ENCODE measurements around the gene PDGFRB.

Gene PDGFRB

DNA sequence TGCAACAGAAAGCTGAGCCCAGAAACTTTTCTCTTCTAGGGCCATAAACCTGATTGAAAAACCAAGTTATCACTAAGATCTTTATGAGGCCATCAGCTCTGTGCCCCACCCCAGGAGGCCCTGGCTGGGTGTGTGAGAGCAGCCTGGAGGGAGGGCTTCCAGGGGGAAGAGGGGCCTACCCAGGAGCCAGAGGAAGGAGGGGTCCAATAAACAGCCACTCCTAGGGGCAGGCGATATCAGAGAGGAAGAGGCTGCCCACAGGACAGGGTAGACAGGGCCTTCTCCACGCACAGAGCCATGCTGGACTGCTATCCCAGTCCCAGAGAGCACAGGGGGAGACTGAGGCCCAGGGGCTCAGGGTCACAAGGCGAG is 6.5 kb upstream of the PDGFRB start:
- DNase-seq, result no peak

DNA sequence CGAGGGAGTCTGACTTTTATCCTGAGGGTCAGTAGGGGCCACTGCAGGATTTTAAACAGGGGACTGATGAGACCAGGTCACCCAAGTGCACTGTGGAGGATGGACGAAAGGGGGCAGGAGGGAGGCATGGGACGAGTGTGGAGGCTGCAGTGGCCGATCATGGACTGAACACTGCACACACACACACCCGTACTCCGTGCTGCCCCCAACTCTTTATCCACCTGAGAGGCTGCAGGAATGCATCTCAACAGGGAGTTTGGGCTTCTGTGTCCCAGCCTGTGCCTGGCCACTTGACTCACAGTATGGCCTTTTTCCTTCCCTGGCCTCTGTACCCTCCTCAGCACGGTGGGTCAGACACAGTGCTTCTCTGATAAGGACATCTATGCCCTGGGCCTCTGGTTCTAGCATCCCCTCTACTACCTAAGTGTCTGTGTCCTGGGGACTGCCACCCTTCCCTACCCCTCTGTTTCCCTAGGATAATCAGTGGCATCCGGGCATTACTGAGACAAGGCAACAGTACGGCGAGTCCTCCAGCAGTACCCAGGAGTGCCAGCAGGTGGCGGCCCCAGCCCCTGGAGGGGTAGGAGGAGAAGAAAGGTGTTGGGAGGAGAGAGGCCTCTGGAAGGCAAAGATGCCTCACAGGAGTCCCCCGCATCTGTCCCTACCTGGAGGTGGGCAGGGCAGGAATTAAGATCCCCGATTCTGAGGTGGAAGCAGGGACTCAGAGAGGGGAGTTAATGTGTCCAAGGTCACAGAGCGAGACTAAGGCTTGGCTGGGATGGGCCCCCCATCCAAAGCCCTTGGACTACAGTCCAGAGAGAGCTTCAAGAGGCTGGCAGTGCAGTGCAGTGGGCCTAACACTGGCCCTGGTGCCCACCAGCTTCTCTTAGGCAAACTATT is 5.8 kb upstream of the PDGFRB start:
- peak; percentile 22 for DNase-seq

DNA sequence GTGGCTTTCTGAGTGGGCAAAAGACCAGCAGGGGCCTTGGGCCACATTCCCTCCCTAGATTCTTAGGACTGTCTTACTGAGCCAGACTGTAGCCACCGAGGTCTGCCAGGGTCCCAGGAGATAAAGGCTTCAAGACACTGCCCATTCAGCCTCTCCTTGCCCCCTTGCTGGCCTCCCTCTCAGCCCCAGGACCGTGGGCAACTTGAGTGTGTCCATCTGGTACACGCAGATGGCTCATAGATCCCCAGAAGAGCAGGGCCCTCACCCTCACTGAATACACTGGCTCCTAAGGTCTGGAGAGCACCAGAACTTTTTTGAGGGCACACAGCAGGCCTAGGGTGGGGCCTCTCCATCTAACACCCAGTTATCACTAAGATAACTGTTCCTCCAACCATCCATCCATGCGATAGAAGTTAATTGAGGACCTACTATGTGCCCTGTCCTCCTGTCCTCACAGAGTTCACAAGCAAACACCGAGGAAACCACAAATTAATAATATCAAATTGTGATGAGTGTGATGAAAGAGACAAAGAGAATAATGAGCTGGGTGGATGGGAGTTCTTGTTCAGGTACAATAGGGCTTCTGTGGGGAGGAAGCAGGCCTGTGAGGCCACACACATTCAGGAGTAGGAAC is 4.9 kb upstream of the PDGFRB start:
- no peak for DNase-seq

DNA sequence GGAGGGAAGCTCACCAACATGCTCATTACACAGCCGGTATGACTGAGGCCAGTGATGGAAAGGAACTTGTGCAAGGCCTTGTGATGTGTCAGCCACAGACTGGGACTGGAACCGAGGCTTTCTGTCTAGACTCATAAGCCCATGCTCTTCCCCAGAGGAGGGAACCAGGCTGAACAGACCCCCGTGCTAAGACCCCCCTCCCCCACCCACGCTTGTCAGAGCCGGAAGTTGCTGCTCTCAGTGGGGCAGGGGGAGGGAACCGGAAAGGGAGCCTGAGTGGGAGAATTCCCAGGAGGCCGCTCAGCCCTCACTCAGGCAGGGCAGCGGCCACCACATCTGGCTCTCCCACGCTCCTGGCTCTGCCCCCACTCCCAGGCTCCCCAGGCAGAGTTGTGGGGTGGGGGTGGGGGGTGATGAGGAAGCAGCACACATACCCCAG is 4.1 kb upstream of the PDGFRB start:
- DNase-seq, result no peak

DNA sequence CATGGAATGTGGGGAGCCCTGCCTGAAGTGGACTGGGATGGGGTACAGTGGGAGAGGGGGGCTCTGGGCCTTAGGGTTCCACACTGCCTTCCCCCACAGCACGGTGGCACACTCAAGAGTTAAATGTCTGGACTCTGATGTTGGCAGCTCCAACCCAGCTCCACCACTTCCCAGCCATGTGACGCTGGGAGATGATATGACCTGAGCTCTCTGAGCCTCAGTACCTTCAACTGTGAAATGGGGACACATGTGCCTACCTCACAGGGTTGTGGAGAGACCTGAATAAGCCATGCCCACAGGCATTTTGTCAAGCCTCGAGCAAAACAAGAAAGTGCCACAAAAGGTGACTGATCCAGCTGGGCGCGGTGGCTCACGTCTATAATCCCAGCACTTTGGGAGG is 3.4 kb upstream of the PDGFRB start:
- DNase-seq, result no peak

GRCh38 chr5:150158170-150158949 is 2.7 kb upstream of the PDGFRB start:
- no peak for DNase-seq

DNA sequence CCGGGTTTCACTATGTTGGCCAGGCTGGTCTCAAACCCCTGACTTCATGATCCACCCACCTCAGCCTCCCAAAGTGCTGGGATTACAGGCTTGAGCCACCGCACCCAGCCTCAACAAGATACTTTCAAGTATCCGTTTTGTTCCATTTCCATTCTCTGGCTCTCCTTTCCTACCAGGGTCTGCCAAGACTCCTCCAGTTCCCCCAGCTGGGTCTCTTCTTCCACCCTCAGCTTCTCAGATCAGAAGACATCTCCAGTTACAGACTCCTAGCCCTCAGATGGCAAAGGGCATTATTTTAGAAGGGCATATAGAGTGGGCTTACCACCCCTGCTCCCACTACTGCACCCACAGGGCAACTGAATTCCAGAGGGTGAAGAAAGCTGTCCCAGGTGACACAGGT is 1.5 kb upstream of the PDGFRB start:
- DNase-seq, result no peak

DNA sequence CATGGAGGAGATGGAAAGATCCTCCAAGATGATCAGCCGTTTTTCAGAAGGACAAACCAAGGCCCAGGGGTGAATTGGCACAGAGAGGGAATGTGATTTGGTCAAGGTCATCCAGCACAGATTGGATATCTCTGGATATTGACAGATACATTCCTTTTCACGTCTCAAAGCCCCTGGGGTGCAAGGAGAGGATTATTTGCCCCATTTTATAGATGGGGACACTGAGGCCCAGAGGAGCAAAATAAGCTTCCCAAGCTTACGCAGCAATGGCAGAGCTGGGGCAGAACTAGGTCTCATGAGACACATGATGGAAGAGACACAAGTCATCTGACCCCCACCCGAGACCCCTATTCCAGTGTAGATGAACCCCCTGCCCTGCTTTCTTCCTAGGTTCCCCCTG is 895 bp upstream of the PDGFRB start:
- DNase-seq, result no peak

DNA sequence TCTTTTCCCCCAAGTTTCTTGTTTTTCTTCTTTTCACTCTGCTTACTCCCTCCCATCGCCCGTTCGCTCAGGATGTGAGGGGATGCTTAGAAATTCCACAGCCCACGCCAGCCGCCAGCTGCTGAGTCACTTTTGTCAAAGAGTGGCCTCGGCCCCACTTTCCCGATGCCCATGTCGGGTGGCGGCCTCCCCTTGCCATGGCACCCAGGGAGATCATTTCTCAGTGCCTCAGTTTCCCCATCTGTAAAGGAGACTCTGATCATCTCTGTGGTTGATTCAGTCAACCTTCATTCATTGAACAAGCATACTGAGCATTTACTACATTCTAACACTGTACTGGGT is 353 bp upstream of the PDGFRB start:
- no peak for DNase-seq

GRCh38 chr5:150154618-150155128 is 972 bp downstream of the PDGFRB start:
- no peak for DNase-seq

DNA sequence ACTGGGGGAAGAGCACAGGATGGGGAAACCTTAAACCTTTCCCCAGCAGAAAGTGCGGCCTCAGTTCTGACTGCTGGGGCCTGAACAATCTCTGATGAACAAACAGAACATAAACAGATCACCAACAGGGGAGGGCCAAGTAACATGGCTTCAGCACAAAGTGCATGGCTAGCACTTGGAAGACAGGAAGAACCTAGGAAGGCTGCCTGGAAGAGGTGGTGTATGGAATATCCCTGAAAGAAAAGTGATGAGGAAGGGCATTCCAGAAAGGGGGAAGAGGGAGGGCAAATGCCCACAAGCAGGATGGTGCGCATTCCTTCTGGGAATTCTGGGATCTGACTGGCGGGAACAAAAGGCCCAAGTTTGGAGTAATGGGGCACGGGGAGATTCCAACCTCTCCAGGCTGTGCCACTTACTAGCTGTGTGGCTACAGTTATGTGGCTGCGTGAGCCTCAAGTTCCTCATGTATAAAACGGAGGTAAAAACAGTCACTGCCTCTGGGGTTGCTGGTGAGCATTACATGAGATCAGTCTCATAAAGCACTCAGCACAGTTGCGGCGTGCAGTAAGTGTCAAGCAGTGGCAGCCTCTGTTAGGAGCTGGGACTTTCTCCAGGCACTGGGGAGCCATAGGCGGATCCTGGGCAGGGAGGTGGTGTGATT is 1.6 kb downstream of the PDGFRB start:
- no peak for DNase-seq

DNA sequence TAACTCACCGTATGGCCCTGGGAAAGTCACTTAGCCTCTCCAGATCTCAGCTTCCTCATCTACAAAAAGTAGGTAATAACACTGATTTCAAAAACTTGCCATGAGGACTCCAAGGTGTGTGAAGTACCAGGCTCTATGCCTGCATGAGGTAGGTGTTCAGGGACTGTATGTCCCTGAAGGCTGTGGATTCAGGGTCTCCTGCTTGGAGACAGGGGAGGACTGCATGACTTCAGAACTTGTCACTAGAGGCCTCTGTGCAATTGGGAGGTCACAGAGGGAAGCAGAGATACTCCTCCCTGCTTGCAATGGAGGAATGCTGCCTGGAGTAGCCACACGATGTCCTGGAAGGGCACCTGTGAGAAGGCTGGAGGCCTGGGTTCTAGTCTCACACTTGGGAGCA is 2.2 kb downstream of the PDGFRB start:
- no peak for DNase-seq

GRCh38 chr5:150152636-150153462 is 2.8 kb downstream of the PDGFRB start:
- no peak for DNase-seq

GRCh38 chr5:150149618-150150017 is 6.0 kb downstream of the PDGFRB start:
- DNase-seq, result no peak

DNA sequence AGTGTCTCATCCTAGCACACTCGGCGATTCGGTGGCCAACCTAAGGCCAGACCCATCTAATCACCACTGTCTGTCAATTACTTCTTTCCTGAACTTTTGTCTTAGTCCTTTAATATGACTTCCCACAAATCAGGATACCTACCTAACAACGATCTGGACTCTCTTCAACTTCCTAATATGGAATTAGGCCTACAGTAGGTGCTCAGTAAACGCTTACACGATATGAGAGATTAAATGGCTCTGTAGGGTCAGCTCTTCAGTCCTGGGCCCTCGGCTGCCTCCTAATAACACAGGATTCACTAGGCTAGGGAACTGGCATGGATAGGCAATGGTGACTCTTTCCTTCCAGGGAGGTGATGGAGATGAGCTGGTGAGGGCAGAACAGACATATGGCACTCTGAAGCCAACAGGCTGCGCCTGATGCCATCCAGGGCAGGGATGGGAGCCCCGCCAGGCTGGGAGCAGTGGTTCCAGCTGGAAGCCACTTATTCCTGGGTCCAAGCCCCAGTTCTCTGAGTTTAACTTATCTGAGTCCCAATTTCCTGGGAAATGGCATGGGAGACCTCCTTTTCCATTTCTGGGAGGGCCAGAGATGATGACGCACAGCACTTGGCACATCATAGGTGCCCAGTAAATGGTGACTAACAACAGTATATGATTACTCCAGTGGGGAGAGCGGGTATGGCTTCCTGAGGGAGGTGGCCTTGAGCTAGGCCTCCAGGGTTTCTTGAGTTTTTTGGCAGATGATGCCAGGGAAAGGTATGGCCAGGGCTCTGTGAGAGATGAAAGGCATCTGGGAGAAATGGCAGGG is 7.3 kb downstream of the PDGFRB start:
- DNase-seq, result no peak

DNA sequence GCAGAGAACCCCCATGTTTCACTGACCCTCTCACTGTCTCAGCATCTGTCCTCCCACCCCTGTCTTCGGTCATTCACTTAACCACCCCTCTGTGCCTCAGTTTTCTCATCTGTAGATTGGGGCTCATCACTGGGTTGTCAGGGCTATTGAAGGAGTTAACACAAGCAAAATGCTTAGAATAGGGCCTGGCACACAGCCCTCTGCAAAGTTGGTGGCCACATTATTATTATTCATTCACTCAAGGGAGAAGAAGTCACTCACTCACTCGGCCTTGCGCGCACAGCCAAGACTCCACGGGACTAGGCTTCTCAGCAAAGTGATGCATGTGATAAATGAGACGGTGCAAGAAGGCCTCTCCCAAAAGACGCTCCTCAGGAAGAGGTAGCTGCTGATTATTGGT is 8.0 kb downstream of the PDGFRB start:
- no peak for DNase-seq

- DNase-seq, result no peak
Measured at GRCh38 chr5:150146862-150147601, 8.6 kb downstream of the PDGFRB start.

GRCh38 chr5:150146235-150146634 is 9.4 kb downstream of the PDGFRB start:
- DNase-seq, result no peak

- DNase-seq, result no peak
Measured at GRCh38 chr5:150144879-150145278, 10.8 kb downstream of the PDGFRB start.

GRCh38 chr5:150144246-150144801 is 11.3 kb downstream of the PDGFRB start:
- no peak for DNase-seq
